ENCODE results near the gene KIF6. TPM values are rescaled to one million over a fixed set of nuclear protein-coding genes. Genes with fewer than 3 reads are reported as not detected.

Gene KIF6
- total and polyA plus RNA-seq, 4 experiments from 2014 or later: not detected

DNA sequence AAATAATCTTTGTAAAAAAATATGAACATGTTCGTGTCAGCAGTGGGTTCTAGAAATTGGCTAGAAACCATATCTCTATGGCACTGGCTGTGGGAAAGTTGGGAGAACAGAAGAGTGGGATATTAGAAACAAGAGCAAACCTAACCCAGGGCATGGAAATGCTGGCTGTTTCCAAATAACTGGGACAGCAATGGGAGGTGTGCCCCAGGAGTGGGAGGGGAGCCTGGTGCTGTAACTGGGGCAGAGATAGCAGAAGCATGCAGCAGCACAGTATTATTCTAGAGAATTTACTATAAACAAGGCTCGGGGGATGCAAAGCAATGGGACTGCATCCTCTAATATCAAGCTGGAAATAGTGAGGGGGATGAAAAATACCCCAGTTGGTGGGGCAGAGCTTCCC is 175.0 kb downstream of the KIF6 start:
- no peaks in the 10 kb centered on the region for H3K36me3 Mint-ChIP-seq
- no peaks in the 10 kb centered on the region for H3K9me3 ChIP-seq (ENCODE audit: control insufficient read depth in 1 of 2, low read length in 2 of 2)
- no peaks in the 10 kb centered on the region for H3K27me3 ChIP-seq (ENCODE audit: insufficient read depth, low read length)
- DNase-seq: no peak
- peaks cover 11 to 14% of the 10 kb centered on the region in 2 donors for H3K27me3 Mint-ChIP-seq
- no peaks in the 10 kb centered on the region for H3K36me3 ChIP-seq (ENCODE audit: insufficient read depth, low read length)
- intact Hi-C loops (cut with micrococcal nuclease): no loop called here
- CTCF ChIA-PET (ENCODE audit: partially characterized antibody): no interaction called here
- H3K9me3 Mint-ChIP-seq: no peaks in the 10 kb centered on the region
- no peaks in the 10 kb centered on the region for H3K4me1 Mint-ChIP-seq
- no peak overlapping the region for H3K4me3 ChIP-seq (ENCODE audit: low read length in 2 of 2)
- no peak overlapping the region for H3K27ac ChIP-seq (ENCODE audit: low read depth, low read length)
- H3K4me3 Mint-ChIP-seq: no peak overlapping the region
- POLR2A ChIA-PET (ENCODE audit: partially characterized antibody): no interaction called here
- no peak overlapping the region for H3K27ac Mint-ChIP-seq
- no peaks in the 10 kb centered on the region for H3K4me1 ChIP-seq (ENCODE audit: insufficient read depth, low read length)

DNA sequence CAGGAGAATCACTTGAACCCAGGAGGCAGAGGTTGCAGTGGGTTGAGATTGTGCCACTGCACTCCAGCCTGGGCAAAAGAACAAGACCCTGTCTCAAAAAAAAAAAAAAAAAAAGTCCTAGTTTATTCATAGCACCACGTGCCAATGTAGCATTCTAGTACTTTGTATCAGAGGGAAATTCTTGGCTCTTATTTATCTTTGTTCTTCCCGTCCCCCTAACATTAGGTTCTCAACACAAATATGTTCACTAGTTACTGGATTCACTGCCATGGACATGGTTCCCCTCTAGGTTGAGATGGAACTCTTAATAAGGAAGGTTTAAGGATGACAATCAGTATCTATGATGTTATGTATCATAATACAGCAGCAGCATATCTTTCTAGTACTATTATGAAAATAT is 178.5 kb downstream of the KIF6 start:
- CTCF ChIA-PET (ENCODE audit: partially characterized antibody): no interaction called here
- no peak overlapping the region for H3K27ac ChIP-seq (ENCODE audit: low read depth, low read length)
- no peaks in the 10 kb centered on the region for H3K9me3 ChIP-seq (ENCODE audit: control insufficient read depth in 1 of 2, low read length in 2 of 2)
- Mint-ChIP-seq H3K4me3 (no peak overlapping the region), H3K27me3 (peaks cover 10 to 11% of the 10 kb centered on the region in 2 donors), H3K36me3 (no peaks in the 10 kb centered on the region), H3K27ac (no peak overlapping the region), H3K9me3 (peaks cover 0 to 2% (median 0%) of the 10 kb centered on the region in 8 donors), H3K4me1 (no peaks in the 10 kb centered on the region)
- no peaks in the 10 kb centered on the region for H3K4me1 ChIP-seq (ENCODE audit: insufficient read depth, low read length)
- DNase-seq: no peak
- no peak overlapping the region for H3K4me3 ChIP-seq (ENCODE audit: low read length in 2 of 2)
- intact Hi-C loops (cut with micrococcal nuclease): no loop called here
- POLR2A ChIA-PET (ENCODE audit: partially characterized antibody): no interaction called here
- H3K36me3 ChIP-seq (ENCODE audit: insufficient read depth, low read length): no peaks in the 10 kb centered on the region
- no peaks in the 10 kb centered on the region for H3K27me3 ChIP-seq (ENCODE audit: insufficient read depth, low read length)

DNA sequence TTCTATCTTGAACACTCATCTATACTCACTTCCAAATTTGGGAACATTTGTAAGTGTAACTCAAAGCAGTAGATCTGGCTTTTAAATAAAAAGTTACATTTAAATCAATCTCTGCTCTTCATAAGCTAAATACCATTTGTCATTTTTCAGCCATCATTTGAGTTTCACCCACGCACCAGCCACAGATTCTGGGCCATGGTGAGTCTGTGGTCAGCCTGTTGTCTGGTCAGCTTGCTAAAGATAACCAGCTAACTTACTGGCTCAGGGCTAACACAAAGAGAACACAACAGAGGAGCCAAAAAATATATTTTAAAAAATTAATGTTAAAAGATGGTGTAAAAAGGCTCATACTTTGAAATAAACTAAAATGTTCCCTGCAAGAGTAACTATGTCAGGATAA is 181.3 kb downstream of the KIF6 start:
- ChIA-PET CTCF (ENCODE audit: partially characterized antibody) (no interaction called here), POLR2A (ENCODE audit: partially characterized antibody) (no interaction called here)
- H3K27me3 Mint-ChIP-seq: peaks cover 2 to 4% of the 10 kb centered on the region in 2 donors
- intact Hi-C loops (cut with micrococcal nuclease): no loop called here
- no peak overlapping the region for H3K27ac ChIP-seq (ENCODE audit: low read depth, low read length)
- H3K4me3 Mint-ChIP-seq: no peak overlapping the region
- no peaks in the 10 kb centered on the region for H3K4me1 Mint-ChIP-seq
- H3K9me3 ChIP-seq (ENCODE audit: control insufficient read depth in 1 of 2, low read length in 2 of 2): no peaks in the 10 kb centered on the region
- H3K36me3 Mint-ChIP-seq: no peaks in the 10 kb centered on the region
- H3K36me3 ChIP-seq (ENCODE audit: insufficient read depth, low read length): no peaks in the 10 kb centered on the region
- no peak overlapping the region for H3K27ac Mint-ChIP-seq
- no peaks in the 10 kb centered on the region for H3K4me1 ChIP-seq (ENCODE audit: insufficient read depth, low read length)
- no peak overlapping the region for H3K4me3 ChIP-seq (ENCODE audit: low read length in 2 of 2)
- H3K27me3 ChIP-seq (ENCODE audit: insufficient read depth, low read length): no peaks in the 10 kb centered on the region
- DNase-seq: no peak
- peaks cover 0 to 3% (median 0%) of the 10 kb centered on the region in 8 donors for H3K9me3 Mint-ChIP-seq

DNA sequence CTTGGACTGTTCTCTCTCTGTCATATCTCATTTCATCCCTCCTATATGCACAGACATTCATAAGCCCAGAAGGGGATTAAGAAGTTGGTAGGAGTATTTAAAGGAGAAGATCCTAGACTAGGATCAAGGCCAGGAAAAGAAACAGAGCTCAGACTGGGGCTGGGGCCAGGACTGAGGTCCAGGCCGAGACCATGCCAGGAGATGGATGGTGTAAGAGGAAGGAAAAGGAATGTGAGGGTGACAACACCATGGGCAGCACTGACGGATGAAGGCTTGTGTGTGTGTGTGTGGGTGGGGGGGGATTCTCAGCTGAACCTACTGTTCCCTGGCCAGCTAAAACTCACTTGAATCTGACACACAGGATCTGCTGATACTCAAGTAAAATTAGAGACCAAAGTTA is 182.1 kb downstream of the KIF6 start:
- Mint-ChIP-seq H3K4me3 (no peak overlapping the region), H3K27me3 (peaks cover 2 to 4% of the 10 kb centered on the region in 2 donors), H3K4me1 (no peaks in the 10 kb centered on the region), H3K27ac (no peak overlapping the region), H3K36me3 (no peaks in the 10 kb centered on the region), H3K9me3 (peaks cover 0 to 3% (median 0%) of the 10 kb centered on the region in 8 donors)
- Histone ChIP-seq H3K4me1 (ENCODE audit: insufficient read depth, low read length) (no peaks in the 10 kb centered on the region), H3K9me3 (ENCODE audit: control insufficient read depth in 1 of 2, low read length in 2 of 2) (no peaks in the 10 kb centered on the region), H3K4me3 (ENCODE audit: low read length in 2 of 2) (no peak overlapping the region), H3K36me3 (ENCODE audit: insufficient read depth, low read length) (no peaks in the 10 kb centered on the region), H3K27me3 (ENCODE audit: insufficient read depth, low read length) (no peaks in the 10 kb centered on the region), H3K27ac (ENCODE audit: low read depth, low read length) (no peak overlapping the region)
- DNase-seq: no peak
- CTCF ChIA-PET (ENCODE audit: partially characterized antibody): no interaction called here
- POLR2A ChIA-PET (ENCODE audit: partially characterized antibody): no interaction called here
- intact Hi-C loops (cut with micrococcal nuclease): no loop called here

DNA sequence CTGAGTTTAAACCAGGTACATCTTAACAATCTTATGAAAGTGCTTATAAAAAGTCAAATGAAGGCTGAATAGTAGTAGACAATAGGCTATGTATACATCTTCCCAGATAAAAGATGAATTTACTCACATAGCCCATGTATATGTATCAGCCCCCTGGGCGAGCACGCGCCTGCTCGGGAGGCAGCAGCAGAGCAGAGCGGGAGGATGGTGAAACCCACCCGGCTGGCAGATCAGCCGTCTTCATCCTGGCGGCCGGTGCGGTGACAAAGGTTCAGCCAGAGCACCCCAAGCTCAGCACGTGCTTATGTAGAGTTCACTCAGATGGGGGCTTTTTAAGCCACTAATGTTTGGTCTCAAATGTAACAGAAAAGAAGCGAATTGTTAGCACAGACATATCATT is 184.8 kb downstream of the KIF6 start:
- Histone ChIP-seq H3K27ac (ENCODE audit: low read depth, low read length) (no peak overlapping the region), H3K9me3 (ENCODE audit: control insufficient read depth in 1 of 2, low read length in 2 of 2) (no peaks in the 10 kb centered on the region), H3K4me1 (ENCODE audit: insufficient read depth, low read length) (no peaks in the 10 kb centered on the region), H3K36me3 (ENCODE audit: insufficient read depth, low read length) (no peaks in the 10 kb centered on the region), H3K27me3 (ENCODE audit: insufficient read depth, low read length) (no peaks in the 10 kb centered on the region), H3K4me3 (ENCODE audit: low read length in 2 of 2) (no peak overlapping the region)
- Mint-ChIP-seq H3K9me3 (peaks cover 0 to 3% (median 0%) of the 10 kb centered on the region in 8 donors), H3K27ac (no peak overlapping the region), H3K36me3 (no peaks in the 10 kb centered on the region), H3K4me3 (peak overlapping the region in 1 of 8 donors; percentile 41), H3K27me3 (peaks cover 0 to 1% of the 10 kb centered on the region in 2 donors), H3K4me1 (no peaks in the 10 kb centered on the region)
- DNase-seq: no peak
- intact Hi-C loops (cut with micrococcal nuclease): no loop called here
- ChIA-PET POLR2A (ENCODE audit: partially characterized antibody) (no interaction called here), CTCF (ENCODE audit: partially characterized antibody) (no interaction called here)

DNA sequence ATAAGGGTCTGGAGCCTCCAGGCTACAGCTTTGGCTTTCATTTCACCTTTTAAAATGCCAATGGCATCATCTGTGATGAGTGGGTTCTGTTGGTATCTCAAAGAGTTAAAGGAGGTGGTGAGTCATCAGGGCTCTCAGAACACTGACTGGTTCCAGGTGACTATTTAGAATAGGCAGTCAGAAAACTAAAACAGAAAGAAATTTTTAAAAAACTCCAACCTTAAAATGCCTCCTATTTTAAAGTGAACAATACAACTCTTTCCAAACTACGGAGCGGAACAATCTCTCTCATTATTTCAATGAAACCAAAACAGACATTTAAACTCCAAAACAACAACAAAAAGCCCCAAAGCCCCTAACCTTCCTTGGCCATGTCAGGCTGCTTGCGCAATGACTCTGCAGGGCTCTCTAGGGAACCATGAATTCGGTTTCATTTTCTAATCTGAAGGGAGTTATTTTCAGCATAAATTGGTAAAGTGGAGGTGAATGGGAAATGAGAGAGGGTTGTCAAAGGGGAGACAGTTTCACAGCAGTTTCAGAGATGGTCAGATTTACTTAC is 194.9 kb downstream of the KIF6 start:
- peaks cover 6 to 20% of the 10 kb centered on the region in 2 donors for H3K27me3 Mint-ChIP-seq
- DNase-seq: no peak
- peaks cover 0 to 3% of the 10 kb centered on the region in 2 donors for H3K36me3 Mint-ChIP-seq
- no peak overlapping the region for H3K4me3 Mint-ChIP-seq
- ChIA-PET POLR2A (ENCODE audit: partially characterized antibody) (no interaction called here), CTCF (ENCODE audit: partially characterized antibody) (no interaction called here)
- no peaks in the 10 kb centered on the region for H3K36me3 ChIP-seq (ENCODE audit: insufficient read depth, low read length)
- no peak overlapping the region for H3K27ac ChIP-seq (ENCODE audit: low read depth, low read length)
- no peaks in the 10 kb centered on the region for H3K4me1 Mint-ChIP-seq
- no peaks in the 10 kb centered on the region for H3K9me3 ChIP-seq (ENCODE audit: control insufficient read depth in 1 of 2, low read length in 2 of 2)
- no peak overlapping the region for H3K27ac Mint-ChIP-seq
- no peak overlapping the region for H3K4me3 ChIP-seq (ENCODE audit: low read length in 2 of 2)
- intact Hi-C loops (cut with micrococcal nuclease): no loop called here
- H3K9me3 Mint-ChIP-seq: peaks cover 0 to 7% (median 0%) of the 10 kb centered on the region in 8 donors
- peaks cover 2% of the 10 kb centered on the region for H3K27me3 ChIP-seq (ENCODE audit: insufficient read depth, low read length)
- H3K4me1 ChIP-seq (ENCODE audit: insufficient read depth, low read length): no peaks in the 10 kb centered on the region

DNA sequence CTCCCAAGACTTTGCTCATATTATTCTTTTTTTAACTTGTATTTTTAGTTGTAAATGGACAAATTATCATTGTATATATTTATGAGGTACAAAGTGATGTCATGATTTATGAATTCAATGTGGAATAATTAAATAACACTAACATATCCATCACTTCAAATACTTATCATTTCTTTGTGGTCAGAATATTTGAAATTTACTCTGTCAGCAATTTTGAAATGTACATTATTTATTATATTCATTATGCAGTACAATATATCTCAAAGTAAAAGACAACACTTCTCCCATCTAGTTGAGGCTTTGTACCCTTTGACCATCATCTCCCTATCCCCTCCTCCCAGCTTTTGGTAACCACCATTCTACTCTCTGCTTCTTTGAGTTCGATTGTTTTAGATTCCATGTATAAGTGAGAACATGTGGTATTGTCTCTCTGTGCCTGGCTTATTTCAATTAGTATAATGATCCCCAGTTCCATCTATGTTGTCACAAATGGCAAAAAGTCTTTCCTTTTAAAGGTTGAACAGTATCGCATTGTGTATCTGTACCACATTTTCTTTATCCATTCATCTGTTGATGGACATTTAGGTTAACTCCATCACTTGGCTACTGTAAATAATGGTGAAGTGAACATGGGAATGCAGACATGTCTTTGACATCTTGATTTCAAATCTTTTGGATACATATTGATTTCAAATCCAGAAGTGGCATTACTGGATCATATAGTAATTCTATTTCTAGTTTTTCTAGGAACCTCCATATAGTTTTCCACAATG is 197.2 kb downstream of the KIF6 start:
- peaks cover 0 to 3% of the 10 kb centered on the region in 2 donors for H3K36me3 Mint-ChIP-seq
- peaks cover 6 to 20% of the 10 kb centered on the region in 2 donors for H3K27me3 Mint-ChIP-seq
- intact Hi-C loops (cut with micrococcal nuclease): no loop called here
- no peaks in the 10 kb centered on the region for H3K9me3 ChIP-seq (ENCODE audit: control insufficient read depth in 1 of 2, low read length in 2 of 2)
- ChIA-PET CTCF (ENCODE audit: partially characterized antibody) (no interaction called here), POLR2A (ENCODE audit: partially characterized antibody) (no interaction called here)
- peaks cover 2% of the 10 kb centered on the region for H3K27me3 ChIP-seq (ENCODE audit: insufficient read depth, low read length)
- no peak for DNase-seq
- H3K9me3 Mint-ChIP-seq: peaks cover 0 to 7% (median 0%) of the 10 kb centered on the region in 8 donors
- H3K4me1 ChIP-seq (ENCODE audit: insufficient read depth, low read length): no peaks in the 10 kb centered on the region
- no peak overlapping the region for H3K27ac Mint-ChIP-seq
- no peaks in the 10 kb centered on the region for H3K4me1 Mint-ChIP-seq
- no peak overlapping the region for H3K4me3 Mint-ChIP-seq
- no peak overlapping the region for H3K4me3 ChIP-seq (ENCODE audit: low read length in 2 of 2)
- H3K36me3 ChIP-seq (ENCODE audit: insufficient read depth, low read length): no peaks in the 10 kb centered on the region
- no peak overlapping the region for H3K27ac ChIP-seq (ENCODE audit: low read depth, low read length)
